Regular cardiac myocyte (primary cell): Measurements from ENCODE around the gene OR6C2. TPM values are rescaled to one million over a fixed set of nuclear protein-coding genes. Genes with fewer than 3 reads are reported as not detected.

Experiments
- total RNA-seq: library from RNA; depleted of rRNA; stranded (reverse); fragments of >200 nt; gene quantifications from 2 replicates; pipeline ENCODE4 v1.2.3, GENCODE V29; 2014

Gene OR6C2
- total RNA-seq, result not detected in 2 replicates

DNA sequence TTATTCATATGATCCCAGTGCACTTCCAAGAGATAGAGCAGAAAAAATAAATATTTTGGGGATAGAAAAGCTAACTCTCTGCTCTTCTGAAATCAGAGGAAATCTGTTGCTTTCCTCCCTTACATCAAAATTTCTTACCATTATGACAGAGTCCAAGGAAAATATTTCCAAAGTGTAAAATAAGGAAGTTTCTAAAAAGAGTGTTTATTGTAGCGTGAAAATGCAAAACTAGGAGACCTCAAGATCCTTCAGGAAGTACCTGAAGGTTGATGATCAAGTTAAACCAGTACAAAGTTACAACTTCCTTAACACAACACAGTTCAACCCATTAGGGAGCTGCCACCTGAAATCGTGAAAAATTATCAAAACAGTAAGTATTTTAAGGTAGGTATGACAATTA lies at the start of gene OR6C2:
TSS of gene OR6C2 (plus strand) at position 301 of the 400 bp plus-strand sequence. CDS start 8,138 bp downstream, outside the sequence.

DNA sequence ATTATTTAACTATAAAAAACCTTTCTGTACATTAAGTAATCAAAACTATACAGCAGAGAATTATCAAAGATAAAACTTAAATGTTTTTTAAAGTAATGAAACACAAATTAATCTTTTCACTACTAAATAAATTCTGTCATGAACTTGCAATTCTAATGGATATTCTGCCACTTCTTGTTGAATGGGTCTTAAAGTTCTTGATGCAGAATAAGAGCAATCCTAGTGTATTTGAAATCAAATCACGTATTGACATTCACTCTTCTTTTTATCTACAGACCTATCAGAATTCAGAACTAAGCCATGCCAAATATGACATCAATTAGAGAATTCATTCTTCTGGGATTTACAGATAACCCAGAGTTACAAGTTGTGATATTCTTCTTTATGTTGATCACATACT lies 43.6 kb upstream of the OR6C2 start, which contains the start of gene OR6C65:
TSS of gene OR6C65 (plus strand) at position 301 of the 400 bp plus-strand sequence. CDS start at position 301, 0 bp downstream.

DNA sequence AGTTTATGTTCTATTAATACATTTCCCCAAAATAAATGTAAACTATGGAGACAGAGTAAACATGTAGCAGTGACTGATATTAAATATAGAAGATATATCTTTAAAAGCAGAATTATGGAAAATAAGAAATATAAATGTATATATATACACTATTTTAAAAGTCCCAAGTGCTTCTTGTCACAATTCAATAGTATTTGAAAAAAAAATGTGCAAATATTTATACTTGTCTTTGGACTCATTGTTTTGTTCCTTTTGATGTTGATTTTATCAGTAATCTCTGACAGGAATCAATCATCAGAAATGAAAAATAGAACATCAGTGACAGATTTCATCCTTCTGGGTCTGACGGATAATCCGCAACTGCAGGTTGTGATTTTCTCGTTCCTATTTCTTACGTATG lies 17.9 kb upstream of the OR6C2 start, which contains the start of gene OR6C76:
TSS of gene OR6C76 (plus strand) at position 301 of the 400 bp plus-strand sequence. CDS start at position 301, 0 bp downstream.

DNA sequence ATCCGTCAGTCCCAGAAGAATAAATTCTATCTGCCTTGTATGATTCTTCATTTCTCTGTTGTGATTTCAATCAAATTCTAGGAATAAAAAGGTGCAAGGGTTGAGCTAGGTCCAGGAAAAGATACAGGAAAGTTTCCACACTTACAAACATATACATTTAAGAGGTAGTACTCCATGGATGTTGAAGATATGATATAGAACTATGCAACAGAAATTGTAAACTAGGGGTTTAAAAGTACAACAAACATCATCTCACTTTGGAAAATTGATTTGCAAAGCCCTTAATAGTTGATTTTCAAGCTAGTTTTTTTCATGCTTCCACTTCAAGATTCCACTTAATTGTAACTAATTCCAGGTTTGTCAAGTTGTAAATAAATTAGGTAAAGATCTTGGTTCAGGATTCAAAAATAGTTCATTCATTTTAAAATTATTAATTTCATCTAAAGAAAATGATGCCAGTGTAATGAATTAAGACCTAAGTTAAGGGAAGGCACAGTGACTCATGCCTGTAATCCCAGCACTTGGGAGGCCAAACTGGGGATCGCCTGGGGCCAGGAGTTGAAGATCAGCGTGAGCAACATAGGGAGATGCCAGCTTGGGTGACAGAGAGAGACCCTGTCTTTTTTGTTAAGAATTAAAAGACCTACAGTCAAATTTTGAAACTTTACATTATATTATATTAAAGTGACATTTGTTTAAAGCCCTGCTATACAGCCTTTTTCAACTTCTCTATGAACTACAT lies 26.4 kb downstream of the OR6C2 start, which contains the start of gene OR6C70:
TSS of gene OR6C70 (minus strand) at position 51 of the 742 bp plus-strand sequence. CDS start at position 51, 0 bp downstream.

DNA sequence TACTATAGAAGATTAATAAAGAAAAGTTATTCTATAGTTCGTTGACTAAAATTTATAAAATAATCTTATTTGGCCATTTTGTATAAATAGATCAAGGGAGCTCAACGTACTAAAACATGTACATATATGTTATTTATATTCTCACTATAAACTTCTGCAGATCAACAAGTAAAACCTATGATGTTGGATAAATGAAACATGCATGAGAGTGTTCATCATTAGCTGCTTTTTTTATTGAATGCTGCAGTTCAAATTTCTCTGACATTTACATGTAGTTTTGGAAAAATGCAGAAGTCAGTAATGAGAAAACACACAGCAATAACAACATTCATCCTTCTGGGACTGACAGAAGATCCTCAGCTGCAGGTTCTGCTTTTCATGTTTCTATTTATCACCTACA lies 48.2 kb downstream of the OR6C2 start, which contains the start of gene OR6C68:
TSS of gene OR6C68 (plus strand) at position 301 of the 400 bp plus-strand sequence. CDS start at position 301, 0 bp downstream.

Other genes starting within 250 kb of the OR6C2 start
- not detected in 2 replicates for gene OR10A7, start 223.1 kb upstream of the OR6C2 start, total RNA-seq
- gene OR6C74, start 199.5 kb upstream of the OR6C2 start, total RNA-seq, result under 0.01 TPM in 1 of 2 replicates, not detected in the other
- gene OR6C6, start 147.5 kb upstream of the OR6C2 start, total RNA-seq, result not detected in 2 replicates
- gene OR6C1, start 129.7 kb upstream of the OR6C2 start, total RNA-seq, result not detected in 2 replicates
- not detected in 2 replicates for gene OR6C3, start 113.3 kb upstream of the OR6C2 start, total RNA-seq
- not detected in 2 replicates for gene OR6C75, start 81.1 kb upstream of the OR6C2 start, total RNA-seq
- not detected in 2 replicates for gene OR6C65, start 43.5 kb upstream of the OR6C2 start, total RNA-seq
- gene OR6C76, start 17.8 kb upstream of the OR6C2 start, total RNA-seq, result not detected in 2 replicates
- gene OR6C70, start 26.1 kb downstream of the OR6C2 start, total RNA-seq, result not detected in 2 replicates
- gene OR6C68, start 48.3 kb downstream of the OR6C2 start, total RNA-seq, result not detected in 2 replicates
- gene OR6C4, start 105.5 kb downstream of the OR6C2 start, total RNA-seq, result not detected in 2 replicates
- gene OR2AP1, start 128.4 kb downstream of the OR6C2 start, total RNA-seq, result not detected in 2 replicates
- not detected in 2 replicates for gene OR10P1, start 192.8 kb downstream of the OR6C2 start, total RNA-seq